ENCODE data around the gene ADGRB3.
"Not testable (repeated sequence)": the region's sequence is repeated elsewhere in the genome, so short reads cannot be mapped to it uniquely, and the experiment has no call there.

Gene ADGRB3

DNA sequence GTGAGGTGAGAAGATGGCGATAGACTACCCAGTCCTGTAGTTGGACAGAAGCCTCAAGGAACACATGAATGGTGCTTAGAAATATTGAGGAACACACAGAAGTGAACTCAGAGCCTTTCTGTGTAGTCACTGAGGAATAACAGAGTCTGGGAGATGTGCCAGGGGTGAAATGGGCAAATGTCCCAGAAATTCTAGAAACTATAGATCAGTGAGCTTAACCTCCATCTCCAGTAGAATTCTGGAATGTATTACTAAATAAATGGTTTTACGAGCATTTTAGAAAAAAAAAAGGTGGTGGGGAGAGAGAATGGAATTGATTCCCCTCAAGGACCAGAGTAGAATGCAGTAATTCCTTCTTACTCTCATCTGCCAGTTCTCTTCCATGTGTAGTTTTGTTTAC, 781.7 kb downstream of the ADGRB3 start:
- Histone ChIP-seq H3K4me3 (ENCODE audit: low read depth, low read length) (no peak overlapping the region), H3K27ac (ENCODE audit: low read depth, low read length) (no peak overlapping the region), H3K36me3 (ENCODE audit: control insufficient read depth, insufficient read depth, low read length) (no peaks in the 10 kb centered on the region), H3K9ac (ENCODE audit: low read length) (no peak overlapping the region), H3K4me1 (ENCODE audit: control insufficient read depth, insufficient read depth, low read length) (no peaks in the 10 kb centered on the region), H3K27me3 (ENCODE audit: control insufficient read depth, insufficient read depth, low read length) (no peaks in the 10 kb centered on the region), H3K9me3 (ENCODE audit: control insufficient read depth, insufficient read depth, low read depth, low read length) (no peaks in the 10 kb centered on the region)

DNA sequence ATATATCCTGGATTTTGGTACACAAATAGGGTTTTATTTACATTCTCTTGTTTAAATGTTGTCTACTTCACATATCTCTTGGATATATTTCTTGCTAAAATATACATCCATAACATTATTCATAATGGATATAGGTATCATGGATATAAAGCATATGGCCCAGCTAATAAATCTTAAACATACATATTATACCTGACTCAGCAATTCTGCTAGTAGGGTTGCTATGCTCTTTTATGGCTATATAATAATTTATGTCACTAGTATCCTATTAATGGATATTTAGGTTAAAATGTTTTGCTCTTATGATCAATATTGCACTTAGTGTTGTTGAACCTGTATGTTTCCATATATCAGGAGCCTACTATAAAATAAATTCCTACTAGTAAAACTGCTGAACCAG, 786.2 kb downstream of the ADGRB3 start:
- H3K27ac ChIP-seq (ENCODE audit: low read depth, low read length) = no peak overlapping the region
- no peaks in the 10 kb centered on the region for H3K4me1 ChIP-seq (ENCODE audit: control insufficient read depth, insufficient read depth, low read length)
- no peak overlapping the region for H3K4me3 ChIP-seq (ENCODE audit: low read depth, low read length)
- no peak overlapping the region for H3K9ac ChIP-seq (ENCODE audit: low read length)
- H3K9me3 ChIP-seq (ENCODE audit: control insufficient read depth, insufficient read depth, low read depth, low read length) = no peaks in the 10 kb centered on the region
- no peaks in the 10 kb centered on the region for H3K27me3 ChIP-seq (ENCODE audit: control insufficient read depth, insufficient read depth, low read length)
- no peaks in the 10 kb centered on the region for H3K36me3 ChIP-seq (ENCODE audit: control insufficient read depth, insufficient read depth, low read length)

DNA sequence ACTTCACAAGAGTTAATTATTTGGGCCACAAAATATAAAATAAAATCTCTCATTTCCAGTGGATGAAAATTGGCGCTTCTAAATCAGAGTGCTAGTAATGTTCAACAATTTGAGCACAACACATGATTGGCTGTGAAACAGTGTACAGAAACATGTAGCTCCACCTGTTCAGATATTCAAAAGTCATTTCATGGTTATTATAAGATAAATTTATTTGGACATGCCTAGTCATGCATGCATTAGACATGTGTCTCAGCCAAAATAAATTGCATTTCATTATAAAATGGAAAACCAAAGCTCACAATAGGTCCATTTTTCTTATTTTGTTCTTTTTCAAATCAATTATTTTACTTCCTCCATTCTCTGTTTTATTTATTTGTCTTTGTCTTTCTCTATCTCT, 786.9 kb downstream of the ADGRB3 start:
- no peaks in the 10 kb centered on the region for H3K27me3 ChIP-seq (ENCODE audit: control insufficient read depth, insufficient read depth, low read length)
- H3K36me3 ChIP-seq (ENCODE audit: control insufficient read depth, insufficient read depth, low read length) = no peaks in the 10 kb centered on the region
- no peaks in the 10 kb centered on the region for H3K4me1 ChIP-seq (ENCODE audit: control insufficient read depth, insufficient read depth, low read length)
- no peaks in the 10 kb centered on the region for H3K9me3 ChIP-seq (ENCODE audit: control insufficient read depth, insufficient read depth, low read depth, low read length)
- no peak overlapping the region for H3K9ac ChIP-seq (ENCODE audit: low read length)
- H3K4me3 ChIP-seq (ENCODE audit: low read depth, low read length) = no peak overlapping the region
- H3K27ac ChIP-seq (ENCODE audit: low read depth, low read length) = no peak overlapping the region

DNA sequence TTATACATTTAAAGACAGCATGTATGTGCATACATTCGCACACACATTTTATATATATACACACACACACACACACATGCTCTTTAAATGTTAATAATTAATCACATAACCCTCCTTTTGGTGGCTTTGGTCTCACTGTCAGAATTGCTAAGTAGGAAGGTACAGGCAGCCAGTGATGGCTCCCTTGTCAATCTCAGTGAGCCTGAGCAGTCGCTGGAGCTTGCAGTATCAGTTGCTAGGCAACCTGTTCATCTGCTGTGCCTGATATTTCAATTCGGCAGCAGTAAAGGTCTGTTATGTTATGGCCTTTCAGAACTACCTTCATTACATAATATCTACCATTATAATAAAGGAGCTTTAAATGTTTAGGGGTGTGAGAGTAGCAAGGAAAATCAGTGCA, 787.4 kb downstream of the ADGRB3 start:
- Histone ChIP-seq H3K27me3 (ENCODE audit: control insufficient read depth, insufficient read depth, low read length) (no peaks in the 10 kb centered on the region), H3K4me1 (ENCODE audit: control insufficient read depth, insufficient read depth, low read length) (no peaks in the 10 kb centered on the region), H3K9me3 (ENCODE audit: control insufficient read depth, insufficient read depth, low read depth, low read length) (no peaks in the 10 kb centered on the region), H3K36me3 (ENCODE audit: control insufficient read depth, insufficient read depth, low read length) (no peaks in the 10 kb centered on the region), H3K27ac (ENCODE audit: low read depth, low read length) (no peak overlapping the region), H3K4me3 (ENCODE audit: low read depth, low read length) (no peak overlapping the region), H3K9ac (ENCODE audit: low read length) (no peak overlapping the region)

DNA sequence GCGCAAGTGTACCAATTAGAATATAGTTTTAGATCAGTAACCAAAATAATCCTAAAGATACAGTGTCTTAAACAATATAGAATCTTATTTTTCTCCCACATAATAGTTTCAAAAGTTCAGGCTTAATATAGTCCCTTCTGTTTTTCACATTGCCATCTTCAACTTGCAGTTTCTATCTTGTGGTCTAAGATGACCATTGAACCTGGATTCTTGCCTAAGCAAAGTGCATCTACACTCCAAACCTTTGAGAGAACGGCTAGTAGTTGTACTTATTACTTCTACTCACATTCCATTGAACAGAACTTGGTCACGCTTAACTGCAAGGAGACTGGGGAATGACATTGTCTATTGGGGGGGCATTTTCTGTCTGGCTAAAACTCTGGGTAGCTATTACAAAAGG, 788.7 kb downstream of the ADGRB3 start:
- no peak overlapping the region for H3K4me3 ChIP-seq (ENCODE audit: low read depth, low read length)
- no peaks in the 10 kb centered on the region for H3K9me3 ChIP-seq (ENCODE audit: control insufficient read depth, insufficient read depth, low read depth, low read length)
- H3K27me3 ChIP-seq (ENCODE audit: control insufficient read depth, insufficient read depth, low read length) = no peaks in the 10 kb centered on the region
- no peaks in the 10 kb centered on the region for H3K36me3 ChIP-seq (ENCODE audit: control insufficient read depth, insufficient read depth, low read length)
- H3K9ac ChIP-seq (ENCODE audit: low read length) = no peak overlapping the region
- no peaks in the 10 kb centered on the region for H3K4me1 ChIP-seq (ENCODE audit: control insufficient read depth, insufficient read depth, low read length)
- no peak overlapping the region for H3K27ac ChIP-seq (ENCODE audit: low read depth, low read length)

DNA sequence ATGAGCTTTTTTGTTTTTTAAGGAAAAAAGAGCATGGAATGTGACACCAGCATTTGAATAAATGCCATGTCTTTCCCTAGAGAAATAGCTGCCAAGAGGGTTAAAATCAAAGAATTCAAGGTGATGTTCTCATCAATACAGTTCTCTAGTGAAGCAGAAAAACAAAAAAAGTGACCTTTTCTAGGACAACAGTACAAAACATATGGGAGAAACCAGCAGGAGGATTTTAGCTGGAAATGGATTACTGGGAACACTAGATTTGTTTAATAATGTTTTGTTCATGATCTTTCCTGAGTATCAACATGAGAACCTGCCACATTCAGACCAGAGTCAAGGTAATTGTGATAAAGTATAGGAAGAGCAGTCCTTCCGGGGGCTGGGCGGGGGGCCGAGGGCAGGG, 789.5 kb downstream of the ADGRB3 start:
- no peaks in the 10 kb centered on the region for H3K36me3 ChIP-seq (ENCODE audit: control insufficient read depth, insufficient read depth, low read length)
- H3K27me3 ChIP-seq (ENCODE audit: control insufficient read depth, insufficient read depth, low read length) = no peaks in the 10 kb centered on the region
- no peak overlapping the region for H3K27ac ChIP-seq (ENCODE audit: low read depth, low read length)
- no peaks in the 10 kb centered on the region for H3K9me3 ChIP-seq (ENCODE audit: control insufficient read depth, insufficient read depth, low read depth, low read length)
- no peak overlapping the region for H3K9ac ChIP-seq (ENCODE audit: low read length)
- H3K4me1 ChIP-seq (ENCODE audit: control insufficient read depth, insufficient read depth, low read length) = no peaks in the 10 kb centered on the region
- no peak overlapping the region for H3K4me3 ChIP-seq (ENCODE audit: low read depth, low read length)

DNA sequence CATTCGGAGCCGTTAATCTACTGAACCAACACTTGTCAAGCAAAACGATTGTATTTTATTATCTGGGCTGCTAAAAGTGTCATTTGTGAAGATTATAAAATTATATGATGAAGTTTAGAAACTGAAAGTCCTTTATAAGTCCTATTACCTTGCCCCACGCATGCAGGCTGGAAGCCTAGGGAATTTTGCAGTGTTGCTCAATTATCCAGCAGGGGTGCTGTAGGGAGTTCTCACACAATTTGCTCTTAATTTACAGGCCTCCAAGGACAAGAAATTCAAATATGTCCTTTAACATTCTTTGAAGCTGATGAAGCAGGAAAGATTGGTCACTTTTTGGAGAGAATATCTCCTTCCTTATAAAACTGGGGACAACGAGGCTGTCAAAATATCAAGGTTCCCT, 792.8 kb downstream of the ADGRB3 start:
- H3K27me3 ChIP-seq (ENCODE audit: control insufficient read depth, insufficient read depth, low read length) = no peaks in the 10 kb centered on the region
- H3K4me3 ChIP-seq (ENCODE audit: low read depth, low read length) = no peak overlapping the region
- no peak overlapping the region for H3K9ac ChIP-seq (ENCODE audit: low read length)
- H3K36me3 ChIP-seq (ENCODE audit: control insufficient read depth, insufficient read depth, low read length) = no peaks in the 10 kb centered on the region
- H3K27ac ChIP-seq (ENCODE audit: low read depth, low read length) = no peak overlapping the region
- H3K9me3 ChIP-seq (ENCODE audit: control insufficient read depth, insufficient read depth, low read depth, low read length) = peaks cover 1% of the 10 kb centered on the region; the same call in 1 of the 2 replicates
- H3K4me1 ChIP-seq (ENCODE audit: control insufficient read depth, insufficient read depth, low read length) = no peaks in the 10 kb centered on the region

DNA sequence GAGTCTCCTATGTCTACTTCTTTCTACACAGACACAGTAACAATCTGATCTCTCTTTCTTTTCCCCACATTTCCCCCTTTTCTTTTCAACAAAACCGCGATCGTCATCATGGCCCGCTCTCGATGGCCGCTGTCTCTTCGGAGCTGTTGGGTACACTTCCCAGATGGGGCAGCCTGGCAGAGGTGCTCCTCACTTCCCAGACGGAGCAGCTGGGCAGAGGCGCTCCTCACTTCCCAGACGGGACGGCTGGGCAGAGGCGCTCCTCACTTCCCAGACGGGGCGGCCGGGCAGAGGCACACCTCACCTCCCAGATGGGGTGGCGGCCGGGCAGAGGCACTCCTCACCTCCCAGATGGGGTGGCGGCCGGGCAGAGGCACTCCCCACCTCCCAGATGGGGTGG, 797.1 kb downstream of the ADGRB3 start:
- peaks cover 13% of the 10 kb centered on the region for H3K9me3 ChIP-seq (ENCODE audit: control insufficient read depth, insufficient read depth, low read depth, low read length)
- H3K9ac ChIP-seq (ENCODE audit: low read length); H3K4me3 ChIP-seq (ENCODE audit: low read depth, low read length); H3K4me1 ChIP-seq (ENCODE audit: control insufficient read depth, insufficient read depth, low read length); H3K27ac ChIP-seq (ENCODE audit: low read depth, low read length); H3K36me3 ChIP-seq (ENCODE audit: control insufficient read depth, insufficient read depth, low read length); H3K27me3 ChIP-seq (ENCODE audit: control insufficient read depth, insufficient read depth, low read length): not testable (repeated sequence)

DNA sequence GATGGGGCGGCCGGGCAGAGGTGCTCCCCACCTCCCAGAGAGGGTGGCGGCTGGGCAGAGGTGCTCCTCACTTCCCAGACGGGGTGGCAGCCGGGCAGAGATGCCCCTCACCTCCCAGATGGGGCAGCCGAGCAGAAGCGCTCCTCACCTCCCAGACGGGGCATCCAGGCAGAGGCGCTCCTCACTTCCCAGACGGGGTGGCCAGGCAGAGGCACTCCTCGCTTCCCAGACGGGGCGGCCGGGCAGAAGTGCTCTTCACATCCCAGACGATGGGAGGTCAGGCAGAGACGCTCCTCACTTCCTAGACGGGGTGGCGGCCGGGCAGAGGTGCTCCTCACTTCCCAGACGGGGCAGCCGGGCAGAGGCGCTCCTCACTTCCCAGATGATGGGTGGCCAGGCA, 798.0 kb downstream of the ADGRB3 start:
- H3K27ac ChIP-seq (ENCODE audit: low read depth, low read length); H3K4me3 ChIP-seq (ENCODE audit: low read depth, low read length); H3K4me1 ChIP-seq (ENCODE audit: control insufficient read depth, insufficient read depth, low read length); H3K9ac ChIP-seq (ENCODE audit: low read length); H3K27me3 ChIP-seq (ENCODE audit: control insufficient read depth, insufficient read depth, low read length); H3K36me3 ChIP-seq (ENCODE audit: control insufficient read depth, insufficient read depth, low read length): not testable (repeated sequence)
- H3K9me3 ChIP-seq (ENCODE audit: control insufficient read depth, insufficient read depth, low read depth, low read length) = peaks cover 13% of the 10 kb centered on the region

DNA sequence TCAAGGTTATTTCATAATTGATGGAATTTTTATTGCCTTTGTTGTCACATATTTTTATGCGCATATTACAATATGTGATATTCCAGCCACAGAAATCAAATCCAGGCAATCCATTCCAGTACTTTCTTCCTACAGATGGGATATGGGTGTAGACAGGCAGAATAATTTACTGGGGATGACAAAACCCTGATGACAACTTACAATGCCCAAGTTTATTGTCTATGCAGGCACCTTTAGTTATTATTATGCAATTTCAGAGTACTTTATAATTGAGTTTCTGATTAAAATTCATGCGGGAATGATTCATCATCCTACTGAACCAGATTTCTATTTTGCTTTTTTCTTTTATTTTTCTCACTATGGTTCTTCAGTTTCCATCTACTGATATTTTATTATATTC, 803.0 kb downstream of the ADGRB3 start:
- Histone ChIP-seq H3K4me1 (ENCODE audit: control insufficient read depth, insufficient read depth, low read length) (no peaks in the 10 kb centered on the region), H3K27me3 (ENCODE audit: control insufficient read depth, insufficient read depth, low read length) (no peaks in the 10 kb centered on the region), H3K4me3 (ENCODE audit: low read depth, low read length) (no peak overlapping the region), H3K36me3 (ENCODE audit: control insufficient read depth, insufficient read depth, low read length) (no peaks in the 10 kb centered on the region), H3K27ac (ENCODE audit: low read depth, low read length) (no peak overlapping the region), H3K9me3 (ENCODE audit: control insufficient read depth, insufficient read depth, low read depth, low read length) (peaks cover 10% of the 10 kb centered on the region), H3K9ac (ENCODE audit: low read length) (no peak overlapping the region)

All from HUES6 (cell line).